HuH-7.5 (cell line): ENCODE measurements around the gene PUM1.
"Not testable (repeated sequence)": the region's sequence is repeated elsewhere in the genome, so short reads cannot be mapped to it uniquely, and the experiment has no call there.

Experiments
- DNase-seq: peaks from one replicate; pipeline ENCODE4 v3.0.0; 2011; ENCODE audit warnings: low spot score

PUM1 gene

GRCh38 chr1:31065310-31066217 lies at the start of gene PUM1:
Gene PUM1, minus strand, starts transcription at chr1:31065717. Its CDS starts 6,151 bp downstream, at chr1:31059566.
- peak; percentile 83 for DNase-seq

GRCh38 chr1:31112266-31112935 lies 46.9 kb upstream of the PUM1 start:
- DNase-seq = no peak

- no peak for DNase-seq
Observed at GRCh38 chr1:31111290-31111951, 45.9 kb upstream of the PUM1 start.

GRCh38 chr1:31110846-31111245 lies 45.3 kb upstream of the PUM1 start:
- DNase-seq = no peak

- no peak for DNase-seq
Observed at GRCh38 chr1:31108861-31109260, 43.3 kb upstream of the PUM1 start.

GRCh38 chr1:31105646-31106045 lies 40.1 kb upstream of the PUM1 start:
- no peak for DNase-seq

GRCh38 chr1:31102501-31102950 lies 37.0 kb upstream of the PUM1 start:
- DNase-seq = no peak

GRCh38 chr1:31101147-31101502 lies 35.6 kb upstream of the PUM1 start:
- no peak for DNase-seq

- no peak for DNase-seq
Observed at GRCh38 chr1:31099293-31100032, 33.9 kb upstream of the PUM1 start.

- DNase-seq = no peak
Observed at GRCh38 chr1:31095985-31096384, 30.5 kb upstream of the PUM1 start.

- no peak for DNase-seq
Observed at GRCh38 chr1:31095298-31095981, 29.9 kb upstream of the PUM1 start.

GRCh38 chr1:31088081-31088480 lies 22.6 kb upstream of the PUM1 start:
- not testable (repeated sequence) for DNase-seq

- DNase-seq = no peak
Observed at GRCh38 chr1:31084782-31085569, 19.5 kb upstream of the PUM1 start.

GRCh38 chr1:31082385-31082784 lies 16.9 kb upstream of the PUM1 start:
- no peak for DNase-seq

- DNase-seq = no peak
Observed at GRCh38 chr1:31073044-31073443, 7.5 kb upstream of the PUM1 start.

- DNase-seq = no peak
Observed at GRCh38 chr1:31072304-31072746, 6.8 kb upstream of the PUM1 start.

GRCh38 chr1:31069392-31069791 lies 3.9 kb upstream of the PUM1 start:
- DNase-seq = no peak

- no peak for DNase-seq
Observed at GRCh38 chr1:31064718-31065309, 703 bp downstream of the PUM1 start.

- DNase-seq = no peak
Observed at GRCh38 chr1:31064111-31064717, 1.3 kb downstream of the PUM1 start.

- no peak for DNase-seq
Observed at GRCh38 chr1:31063631-31064030, 1.9 kb downstream of the PUM1 start.
